Neural cell (in vitro differentiated cells): Measurements from ENCODE around the gene SH3GL2. TPM values are rescaled to one million over a fixed set of nuclear protein-coding genes. Genes with fewer than 3 reads are reported as not detected.

Experiments used
- H2AFZ ChIP-seq: fragments of 200-600, 300-800 bp; sonication (generic), shearing (Covaris generic); 2 replicates; pipeline ENCODE4 v1.6.0; 2014; ENCODE audit warnings: low read depth, mild to moderate bottlenecking, antibody characterized with exemption, low read length, moderate library complexity
- H3F3A ChIP-seq: fragments of 200-600 bp; shearing (Covaris generic); 2 replicates; pipeline ENCODE4 v1.6.1; 2016; ENCODE audit warnings: mild to moderate bottlenecking, moderate library complexity, mixed read lengths, antibody characterized with exemption, low read length; ENCODE audit not compliant: insufficient read depth, poor library complexity, severe bottlenecking
- H3K27ac ChIP-seq: fragments of 200-600, 300-800 bp; sonication (generic), shearing (Covaris generic); 2 replicates; pipeline ENCODE4 v1.5.1; 2014; ENCODE audit warnings: mild to moderate bottlenecking, low read length, moderate library complexity
- H3K27me3 ChIP-seq: fragments of 300-800, 200-600 bp; sonication (generic), shearing (Covaris generic); 2 replicates; pipeline ENCODE4 v1.6.0; 2014; ENCODE audit warnings: mild to moderate bottlenecking, low read depth, low read length, moderate library complexity; ENCODE audit not compliant: insufficient read depth
- H3K36me3 ChIP-seq: fragments of 300-800, 200-600 bp; sonication (generic), shearing (Covaris generic); 2 replicates; pipeline ENCODE4 v1.5.1; 2014; ENCODE audit warnings: mild to moderate bottlenecking, antibody characterized with exemption, low read length, moderate library complexity; ENCODE audit not compliant: insufficient read depth
- H3K4me2 ChIP-seq: fragments of 300-800, 200-600 bp; sonication (generic), shearing (Covaris generic); 2 replicates; pipeline ENCODE4 v1.6.0; 2014; ENCODE audit warnings: mild to moderate bottlenecking, low read length
- H3K4me3 ChIP-seq: fragments of 300-800, 200-600 bp; sonication (generic), shearing (Covaris generic); 2 replicates; pipeline ENCODE4 v1.5.1; 2014; ENCODE audit warnings: mild to moderate bottlenecking, low read length, moderate library complexity
- H3K79me2 ChIP-seq: fragments of 200-600 bp; shearing (Covaris generic); replicated peaks from 2 replicates; pipeline ENCODE4 v1.6.0; 2014; ENCODE audit warnings: mild to moderate bottlenecking, low read length, moderate library complexity; ENCODE audit not compliant: insufficient read depth
- H3K9ac ChIP-seq: fragments of 300-800, 200-600 bp; sonication (generic), shearing (Covaris generic); 2 replicates; pipeline ENCODE4 v1.6.1; 2016; ENCODE audit warnings: mild to moderate bottlenecking, low read length, mixed read lengths
- H3K9me2 ChIP-seq: fragments of 200-600 bp; shearing (Covaris generic); 2 replicates; pipeline ENCODE4 v1.6.1; 2016; ENCODE audit warnings: mild to moderate bottlenecking, low read length, mixed read lengths; ENCODE audit not compliant: insufficient read depth
- H3K9me3 ChIP-seq: fragments of 200-600, 300-800 bp; sonication (generic), shearing (Covaris generic); 2 replicates; pipeline ENCODE4 v1.6.1; 2016; ENCODE audit warnings: mild to moderate bottlenecking, mixed run types, low read length, moderate library complexity, mixed read lengths
- H4K20me1 ChIP-seq: fragments of 200-600 bp; shearing (Covaris generic); 2 replicates; pipeline ENCODE4 v1.6.1; 2016; ENCODE audit warnings: mild to moderate bottlenecking, mixed run types; ENCODE audit not compliant: insufficient read depth
- EP300 ChIP-seq: fragments of 450-650 bp; conservative IDR thresholded peaks from 2 replicates; pipeline ENCODE4 v1.6.1; 2014; ENCODE audit warnings: antibody characterized with exemption, mild to moderate bottlenecking, moderate library complexity; ENCODE audit not compliant: poor library complexity, severe bottlenecking
- EZH2 ChIP-seq: fragments of 200-600, 300-800 bp; shearing (Covaris generic), sonication (generic); IDR thresholded peaks from 2 replicates; pipeline ENCODE4 v1.6.1; 2014; ENCODE audit warnings: antibody characterized with exemption, low read length, borderline replicate concordance, mild to moderate bottlenecking; ENCODE audit not compliant: insufficient read depth, poor library complexity, severe bottlenecking
- MXI1 ChIP-seq: fragments of 450-650 bp; conservative IDR thresholded peaks from 2 replicates; pipeline ENCODE4 v1.6.1; 2014; ENCODE audit warnings: antibody characterized with exemption, mild to moderate bottlenecking; ENCODE audit not compliant: poor library complexity, severe bottlenecking
- POLR2AphosphoS5 ChIP-seq: IDR thresholded peaks from 2 replicates; pipeline ENCODE4 v1.6.1; 2012
- RAD21 ChIP-seq: fragments of 450-650 bp; conservative IDR thresholded peaks from 2 replicates; pipeline ENCODE4 v1.6.1; 2014; ENCODE audit warnings: antibody characterized with exemption, mild to moderate bottlenecking, moderate library complexity
- REST ChIP-seq: IDR thresholded peaks from 2 replicates; pipeline ENCODE4 v1.6.1; 2012; ENCODE audit warnings: borderline replicate concordance
- SMC3 ChIP-seq: fragments of 450-650 bp; conservative IDR thresholded peaks from 2 replicates; pipeline ENCODE4 v1.6.1; 2014; ENCODE audit warnings: antibody characterized with exemption, mild to moderate bottlenecking, moderate library complexity; ENCODE audit not compliant: poor library complexity
- TAF1 ChIP-seq: IDR thresholded peaks from 2 replicates; pipeline ENCODE4 v1.6.1; 2012; ENCODE audit warnings: low read depth
- polyA plus RNA-seq: library from polyadenylated mRNA; depleted of rRNA; stranded (reverse); fragments of >200 nt; gene quantifications from 2 replicates; pipeline ENCODE4 v1.2.3, GENCODE V29; 2014
- TF ChIP-seq, protein P1 (sequence below): fragments of 450-650 bp; IDR thresholded peaks from 2 replicates; pipeline ENCODE4 v1.5.1; 2014; ENCODE audit warnings: antibody characterized with exemption, mild to moderate bottlenecking, moderate library complexity; ENCODE audit not compliant: poor library complexity, severe bottlenecking

Gene SH3GL2
- polyA plus RNA-seq, 1 donor from 2014 or later = 13.5 TPM

GRCh38 chr9:17609312-17610005 lies 30.6 kb downstream of the SH3GL2 start:
- H3K9ac ChIP-seq = no peak overlapping the region
- no peak overlapping the region for H3K4me3 ChIP-seq
- H3F3A ChIP-seq = no peaks in the 10 kb centered on the region
- H3K36me3 ChIP-seq = no peaks in the 10 kb centered on the region
- no peak overlapping the region for H3K27ac ChIP-seq
- no peaks in the 10 kb centered on the region for H3K27me3 ChIP-seq
- no peaks in the 10 kb centered on the region for H3K79me2 ChIP-seq
- H4K20me1 ChIP-seq = no peaks in the 10 kb centered on the region
- no peaks in the 10 kb centered on the region for H3K9me3 ChIP-seq
- H3K9me2 ChIP-seq = no peaks in the 10 kb centered on the region
- no peak overlapping the region for H3K4me2 ChIP-seq
- no peak for TF ChIP-seq REST
- TF ChIP-seq EP300 = no peak
- TF ChIP-seq POLR2AphosphoS5 = no peak
- no peak for TF ChIP-seq TAF1
- no peak for TF ChIP-seq SMC3
- TF ChIP-seq, protein P1, sequence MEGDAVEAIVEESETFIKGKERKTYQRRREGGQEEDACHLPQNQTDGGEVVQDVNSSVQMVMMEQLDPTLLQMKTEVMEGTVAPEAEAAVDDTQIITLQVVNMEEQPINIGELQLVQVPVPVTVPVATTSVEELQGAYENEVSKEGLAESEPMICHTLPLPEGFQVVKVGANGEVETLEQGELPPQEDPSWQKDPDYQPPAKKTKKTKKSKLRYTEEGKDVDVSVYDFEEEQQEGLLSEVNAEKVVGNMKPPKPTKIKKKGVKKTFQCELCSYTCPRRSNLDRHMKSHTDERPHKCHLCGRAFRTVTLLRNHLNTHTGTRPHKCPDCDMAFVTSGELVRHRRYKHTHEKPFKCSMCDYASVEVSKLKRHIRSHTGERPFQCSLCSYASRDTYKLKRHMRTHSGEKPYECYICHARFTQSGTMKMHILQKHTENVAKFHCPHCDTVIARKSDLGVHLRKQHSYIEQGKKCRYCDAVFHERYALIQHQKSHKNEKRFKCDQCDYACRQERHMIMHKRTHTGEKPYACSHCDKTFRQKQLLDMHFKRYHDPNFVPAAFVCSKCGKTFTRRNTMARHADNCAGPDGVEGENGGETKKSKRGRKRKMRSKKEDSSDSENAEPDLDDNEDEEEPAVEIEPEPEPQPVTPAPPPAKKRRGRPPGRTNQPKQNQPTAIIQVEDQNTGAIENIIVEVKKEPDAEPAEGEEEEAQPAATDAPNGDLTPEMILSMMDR = no peak
- no peak for TF ChIP-seq MXI1
- no peak for TF ChIP-seq RAD21
- no peak overlapping the region for H2AFZ ChIP-seq

DNA sequence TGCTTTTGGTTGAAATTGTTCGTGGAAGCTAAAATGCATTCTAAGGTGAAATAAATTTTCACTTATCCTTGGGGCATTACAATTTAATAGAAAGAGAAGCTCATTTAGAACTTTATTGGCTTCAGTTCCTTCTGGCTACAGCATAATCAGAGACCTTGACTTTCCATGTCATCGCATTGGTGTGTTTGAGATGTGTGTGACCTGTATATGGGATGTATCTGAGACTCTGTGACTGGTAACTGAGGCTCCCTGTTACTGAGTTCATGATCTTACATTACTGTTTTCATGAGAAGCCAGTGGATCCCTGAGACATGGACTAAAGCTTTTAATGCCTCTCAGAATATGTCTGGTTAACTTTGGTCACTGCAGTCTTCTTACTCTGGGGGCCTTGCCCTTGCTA lies 32.5 kb downstream of the SH3GL2 start:
- Histone ChIP-seq H4K20me1 (no peaks in the 10 kb centered on the region), H3K9me3 (no peaks in the 10 kb centered on the region), H3K27me3 (no peaks in the 10 kb centered on the region), H3K4me3 (no peak overlapping the region), H2AFZ (no peak overlapping the region), H3K36me3 (no peaks in the 10 kb centered on the region), H3F3A (no peaks in the 10 kb centered on the region), H3K27ac (no peak overlapping the region), H3K9me2 (no peaks in the 10 kb centered on the region), H3K4me2 (no peak overlapping the region), H3K79me2 (no peaks in the 10 kb centered on the region), H3K9ac (no peak overlapping the region)
- TF ChIP-seq TAF1 = no peak
- no peak for TF ChIP-seq POLR2AphosphoS5
- TF ChIP-seq MXI1 = no peak
- no peak for TF ChIP-seq REST
- TF ChIP-seq SMC3 = no peak
- TF ChIP-seq, protein P1 = no peak
- no peak for TF ChIP-seq RAD21
- TF ChIP-seq EZH2 = no peak
- no peak for TF ChIP-seq EP300
